Activated naive CD8-positive, alpha-beta T cell treated with anti-CD3 and anti-CD28 coated beads, Interleukin-2, amount 50 U/mL, for 16 hours (primary cell): ENCODE measurements around the gene KRTAP5-3.
"Not testable (repeated sequence)": the region's sequence is repeated elsewhere in the genome, so short reads cannot be mapped to it uniquely, and the experiment has no call there.

ENCODE experiments used
- DNase-seq: peaks from one replicate; pipeline ENCODE4 v3.0.0-alpha.2; 2020; ENCODE audit warnings: low read depth, low spot score

KRTAP5-3 gene, protein sequence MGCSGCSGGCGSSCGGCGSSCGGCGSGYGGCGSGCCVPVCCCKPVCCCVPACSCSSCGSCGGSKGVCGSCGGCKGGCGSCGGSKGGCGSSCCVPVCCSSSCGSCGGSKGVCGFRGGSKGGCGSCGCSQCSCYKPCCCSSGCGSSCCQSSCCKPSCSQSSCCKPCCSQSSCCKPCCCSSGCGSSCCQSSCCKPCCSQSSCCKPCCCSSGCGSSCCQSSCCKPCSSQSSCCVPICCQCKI

GRCh38 chr11:1608363-1608762 is at the start of gene KRTAP5-3:
KRTAP5-3 (minus strand) TSS chr11:1608463; CDS start chr11:1608385, 78 bp downstream.
- no peak for DNase-seq

DNA sequence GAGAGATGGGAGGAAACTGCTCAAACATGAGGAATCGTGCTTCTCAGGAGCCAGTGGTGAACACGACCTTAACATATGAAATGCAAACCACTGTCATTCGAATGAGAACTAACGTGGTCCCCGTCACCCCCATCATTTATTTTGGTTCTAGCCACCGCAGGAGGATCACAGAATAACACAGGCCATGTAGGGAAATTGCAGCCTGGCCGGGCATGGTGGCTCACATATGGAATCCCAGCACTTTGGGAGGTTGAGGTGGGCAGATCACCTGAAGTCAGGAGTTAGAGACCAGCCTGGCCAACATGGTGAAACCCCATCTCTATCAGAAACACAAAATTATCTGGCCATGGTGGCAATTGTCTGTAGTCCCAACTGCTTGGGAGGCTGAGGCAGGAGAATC is 48.4 kb upstream of the KRTAP5-3 start:
- no peak for DNase-seq

DNA sequence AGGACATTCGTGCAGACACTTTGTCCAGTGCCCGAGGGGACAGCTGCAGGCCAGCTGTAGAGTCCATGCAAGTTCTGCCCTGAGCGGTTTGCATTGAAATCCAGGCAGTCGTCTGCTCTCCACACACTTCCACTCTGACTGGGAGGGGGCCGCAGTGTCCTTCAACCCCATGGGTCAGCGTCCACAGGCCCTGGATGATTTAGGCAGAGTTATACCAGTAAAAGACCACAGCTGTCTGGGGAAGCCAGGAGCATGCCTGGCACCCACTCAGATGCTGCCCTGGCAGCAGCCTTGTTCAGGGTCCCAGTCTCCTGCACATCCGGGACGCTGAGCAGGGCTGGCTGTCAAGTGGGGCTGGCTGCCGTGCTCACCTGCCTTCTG is 47.8 kb upstream of the KRTAP5-3 start:
- no peak for DNase-seq

GRCh38 chr11:1655168-1656060 is 47.2 kb upstream of the KRTAP5-3 start:
- DNase-seq = no peak

DNA sequence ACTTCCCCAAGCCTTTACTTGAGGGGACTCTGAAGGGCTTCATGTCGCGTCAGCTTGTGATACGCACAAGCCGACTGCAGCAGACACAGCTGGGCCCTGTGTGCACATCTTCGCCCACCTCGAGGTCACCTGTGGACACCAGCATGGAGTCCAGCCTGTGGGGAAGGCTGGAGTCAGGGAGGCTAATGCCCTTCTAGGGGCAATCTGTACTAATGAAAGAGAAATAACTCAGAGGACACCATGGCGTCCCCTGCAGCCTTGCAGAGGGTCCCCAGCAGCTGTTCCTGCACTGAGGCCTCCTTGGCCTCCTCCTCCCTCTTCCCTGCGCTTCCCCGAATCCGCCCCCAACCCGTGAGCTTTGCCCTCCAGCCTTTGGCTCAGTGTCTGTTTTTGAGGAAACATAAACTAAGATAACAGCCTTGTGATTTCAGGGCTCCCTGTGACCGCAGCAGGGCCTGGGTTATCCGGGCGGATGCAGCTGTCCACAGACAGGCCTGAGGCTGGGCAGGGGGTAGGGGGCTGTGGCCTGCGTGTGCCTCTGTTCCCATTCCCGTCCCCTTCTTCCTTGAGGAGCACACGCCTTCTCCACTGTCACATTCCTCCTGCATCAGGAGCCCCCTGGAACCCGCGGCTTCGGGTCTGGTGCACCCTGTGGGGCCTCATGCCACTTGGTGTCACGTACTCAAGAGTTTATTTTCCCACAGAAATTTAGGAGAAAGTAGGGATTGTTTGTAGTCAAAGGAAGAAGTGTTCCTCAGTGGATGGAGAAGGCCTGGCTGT is 46.3 kb upstream of the KRTAP5-3 start:
- DNase-seq = no peak

DNA sequence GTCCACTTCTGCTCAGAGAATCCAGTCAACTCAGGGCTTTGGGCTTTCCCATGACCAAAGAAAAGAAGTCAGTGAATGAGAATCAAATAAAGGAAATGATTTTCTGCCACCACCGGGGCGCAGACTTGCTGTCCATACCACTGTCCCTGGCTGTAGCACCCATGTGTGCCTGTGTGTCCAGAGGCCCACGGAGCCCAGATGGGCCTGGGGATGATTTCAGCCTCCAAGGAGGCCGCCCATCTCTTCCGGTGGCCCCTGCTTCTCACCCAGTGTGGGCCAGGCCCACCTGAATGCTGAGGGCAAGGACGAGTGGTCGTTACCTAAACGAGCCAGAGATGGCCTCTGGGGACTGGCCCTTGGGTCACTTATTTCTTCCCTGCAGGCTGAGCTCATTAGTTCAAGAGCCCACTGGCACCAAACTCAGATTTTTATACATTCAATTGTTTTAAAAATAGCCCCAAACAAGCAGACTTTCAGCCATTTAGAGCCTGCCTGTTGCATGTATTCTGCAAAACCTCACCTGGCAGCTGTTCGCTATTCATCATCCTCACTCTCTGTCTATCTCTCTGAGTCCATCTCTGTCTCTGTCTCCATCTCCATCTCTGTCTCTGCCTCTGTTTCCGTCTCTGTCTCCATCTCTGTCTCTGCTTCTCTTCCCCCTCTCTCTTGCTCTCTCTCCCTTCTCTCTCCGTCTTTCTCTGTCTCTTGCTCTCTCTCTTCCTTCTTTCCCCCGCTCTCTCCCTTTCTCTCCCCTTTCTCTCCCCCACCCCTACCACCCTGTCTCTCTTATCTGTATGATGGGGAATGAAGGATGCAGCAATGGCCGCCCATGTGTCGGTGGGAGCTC is 45.5 kb upstream of the KRTAP5-3 start:
- no peak for DNase-seq

DNA sequence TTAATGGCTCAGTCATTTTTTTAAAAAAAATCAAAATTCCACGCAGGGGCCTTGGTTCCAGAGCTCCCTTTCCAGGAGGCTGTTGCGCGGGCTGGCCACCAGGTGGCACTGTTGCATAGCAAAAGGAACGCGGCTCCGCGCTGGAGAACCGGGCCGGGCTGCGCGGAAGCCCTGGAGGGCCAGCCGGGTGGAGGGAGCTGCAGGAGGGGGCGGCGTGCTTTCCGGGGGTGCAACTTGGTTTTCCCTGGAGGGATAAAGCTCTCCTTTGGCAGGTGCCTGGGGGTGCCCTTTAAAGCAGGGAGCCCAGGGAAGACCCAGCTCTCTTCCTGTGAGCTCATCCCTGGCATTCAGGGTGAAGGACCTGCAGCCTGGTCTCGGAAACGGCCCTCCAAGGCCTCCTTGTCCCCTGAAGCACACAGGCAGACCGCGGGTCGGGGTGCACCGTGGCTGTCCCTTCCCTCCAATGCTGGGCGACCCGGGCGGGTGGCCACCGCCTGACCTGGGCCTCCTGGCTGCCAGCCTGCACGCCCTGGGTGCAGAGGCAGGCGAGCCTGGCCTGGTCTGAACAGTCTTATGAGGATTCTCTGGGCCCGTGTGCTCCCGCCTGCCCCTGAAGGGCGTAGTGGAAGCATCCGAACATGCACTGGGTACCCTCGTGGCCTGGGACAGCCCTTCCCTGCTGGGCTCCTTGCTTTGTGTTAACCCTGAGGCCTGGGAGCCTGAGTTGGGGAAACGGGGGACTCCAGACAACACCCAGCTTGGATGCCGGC is 44.7 kb upstream of the KRTAP5-3 start:
- DNase-seq = peak; percentile 65

DNA sequence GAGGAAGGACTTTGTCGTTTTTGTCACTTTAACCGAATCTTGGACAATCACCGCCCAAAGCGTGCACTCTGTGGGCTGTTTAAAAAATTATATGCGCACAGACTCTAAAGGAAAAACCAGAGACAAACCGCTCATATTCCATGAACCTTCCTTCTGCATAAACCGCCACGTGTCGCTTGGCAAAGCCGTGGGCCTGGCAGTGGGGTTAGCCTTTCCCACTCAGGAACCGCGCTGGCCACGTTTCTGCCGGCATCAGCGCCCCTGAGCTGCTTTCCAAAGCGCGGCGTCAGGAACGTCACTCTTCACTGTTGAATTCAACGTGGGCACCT is 44.1 kb upstream of the KRTAP5-3 start:
- no peak for DNase-seq

- no peak for DNase-seq
Observed at GRCh38 chr11:1652026-1652425, 43.8 kb upstream of the KRTAP5-3 start.

- DNase-seq = no peak
Observed at GRCh38 chr11:1651411-1651980, 43.2 kb upstream of the KRTAP5-3 start.

- DNase-seq = no peak
Observed at GRCh38 chr11:1650918-1651262, 42.6 kb upstream of the KRTAP5-3 start.

DNA sequence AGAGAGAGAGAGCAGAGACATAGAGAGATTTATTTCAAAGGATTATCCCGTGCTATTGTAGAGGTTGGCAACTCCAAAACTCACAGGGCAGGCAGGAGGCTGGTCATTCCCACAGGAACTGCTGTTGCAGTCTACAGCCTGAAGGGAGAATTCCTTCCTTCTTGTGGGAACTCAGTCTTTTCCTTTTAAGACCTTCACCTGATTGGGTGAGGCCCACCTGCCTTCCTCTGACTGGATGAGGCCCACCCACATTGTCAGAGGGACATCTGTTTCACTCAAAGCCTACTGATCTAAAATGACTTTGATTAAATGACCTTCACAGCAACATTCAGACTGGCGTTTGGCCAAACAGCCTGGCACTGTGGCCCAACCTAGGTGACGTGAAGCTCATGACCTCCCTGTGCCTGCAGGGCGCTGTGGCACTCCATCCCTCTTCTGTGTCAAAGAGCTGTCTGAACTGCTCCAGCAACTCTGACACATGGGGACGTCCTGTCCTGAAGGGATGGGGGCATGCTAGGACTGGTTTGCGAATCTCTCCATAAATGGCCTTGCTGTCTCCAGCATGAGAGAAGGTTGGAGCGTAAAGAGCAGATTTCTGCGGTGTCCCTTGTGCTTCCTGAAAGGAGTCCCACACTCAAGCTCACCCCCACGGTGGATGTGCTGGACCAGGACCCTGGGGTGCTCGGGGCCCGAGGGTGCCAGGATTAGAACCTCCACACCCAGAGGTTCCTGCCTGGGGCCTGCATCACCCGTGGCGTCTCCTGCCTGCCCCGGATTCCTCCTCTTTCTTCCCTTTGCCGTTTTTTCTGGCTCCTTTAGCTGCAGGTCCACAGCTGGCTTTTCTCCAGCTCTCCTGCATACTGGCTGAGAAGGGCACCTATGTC is 42.0 kb upstream of the KRTAP5-3 start:
- no peak for DNase-seq

GRCh38 chr11:1648653-1649420 is 40.6 kb upstream of the KRTAP5-3 start:
- no peak for DNase-seq

DNA sequence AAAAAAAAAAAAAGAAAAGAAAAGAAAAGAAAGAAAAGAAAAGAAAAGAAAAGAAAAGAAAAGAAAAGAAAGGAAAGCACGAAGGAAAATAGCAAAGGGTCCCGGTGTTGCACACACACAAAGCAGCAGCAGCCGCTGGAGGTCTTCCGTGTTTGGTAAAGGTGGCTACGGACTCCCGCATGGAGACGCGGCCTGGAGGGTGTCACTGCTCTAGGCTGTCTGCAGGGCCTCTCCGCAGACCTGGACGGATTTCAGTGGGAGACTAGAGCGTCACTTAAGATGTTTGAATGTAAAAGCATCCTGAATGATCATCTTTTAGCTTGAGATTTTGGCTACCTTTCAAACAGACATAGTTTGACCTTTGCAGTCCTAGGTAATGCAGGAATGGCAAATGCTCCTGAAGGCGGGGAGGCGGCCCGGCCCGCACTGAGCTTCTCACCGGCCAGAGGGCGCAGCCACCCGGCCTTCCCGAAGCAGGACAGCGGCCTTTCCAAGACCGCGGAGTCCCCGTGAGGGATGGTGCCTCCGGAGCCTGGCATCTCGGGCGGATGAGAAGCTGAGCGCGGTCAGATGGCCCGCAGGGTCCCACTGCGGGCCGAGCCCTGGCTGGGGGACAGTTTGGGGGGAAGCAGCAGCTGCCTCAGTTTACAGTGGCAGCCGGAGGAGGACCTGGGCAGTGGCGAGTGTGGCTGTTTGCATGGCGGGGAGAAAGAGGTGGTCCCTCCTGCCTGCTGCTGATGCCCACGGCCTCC is 39.8 kb upstream of the KRTAP5-3 start:
- no peak for DNase-seq

- DNase-seq = not testable (repeated sequence)
Observed at GRCh38 chr11:1646540-1646939, 38.3 kb upstream of the KRTAP5-3 start.

DNA sequence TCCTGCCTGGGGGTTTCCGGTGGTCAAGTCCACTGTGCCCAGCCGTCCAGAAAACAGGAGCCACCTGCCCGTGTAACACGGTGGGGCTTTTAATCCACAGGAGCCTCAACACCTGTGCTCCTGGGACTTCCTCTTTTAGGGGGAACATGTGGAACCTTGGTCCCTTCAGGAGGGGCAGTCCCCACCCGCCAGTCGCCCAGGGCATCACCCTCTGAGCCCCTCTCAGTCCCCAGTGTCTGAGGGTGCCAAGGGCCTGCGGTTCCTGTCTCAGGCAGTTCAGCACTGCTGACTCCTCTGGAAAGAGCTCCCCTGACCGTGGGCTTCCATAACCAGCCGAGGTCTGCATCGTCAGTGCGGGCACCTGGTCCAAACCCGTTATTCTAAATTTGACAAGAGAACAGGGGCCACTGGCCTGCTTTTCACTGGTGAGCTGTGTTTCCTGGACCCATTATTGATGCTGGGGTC is 37.1 kb upstream of the KRTAP5-3 start:
- no peak for DNase-seq

DNA sequence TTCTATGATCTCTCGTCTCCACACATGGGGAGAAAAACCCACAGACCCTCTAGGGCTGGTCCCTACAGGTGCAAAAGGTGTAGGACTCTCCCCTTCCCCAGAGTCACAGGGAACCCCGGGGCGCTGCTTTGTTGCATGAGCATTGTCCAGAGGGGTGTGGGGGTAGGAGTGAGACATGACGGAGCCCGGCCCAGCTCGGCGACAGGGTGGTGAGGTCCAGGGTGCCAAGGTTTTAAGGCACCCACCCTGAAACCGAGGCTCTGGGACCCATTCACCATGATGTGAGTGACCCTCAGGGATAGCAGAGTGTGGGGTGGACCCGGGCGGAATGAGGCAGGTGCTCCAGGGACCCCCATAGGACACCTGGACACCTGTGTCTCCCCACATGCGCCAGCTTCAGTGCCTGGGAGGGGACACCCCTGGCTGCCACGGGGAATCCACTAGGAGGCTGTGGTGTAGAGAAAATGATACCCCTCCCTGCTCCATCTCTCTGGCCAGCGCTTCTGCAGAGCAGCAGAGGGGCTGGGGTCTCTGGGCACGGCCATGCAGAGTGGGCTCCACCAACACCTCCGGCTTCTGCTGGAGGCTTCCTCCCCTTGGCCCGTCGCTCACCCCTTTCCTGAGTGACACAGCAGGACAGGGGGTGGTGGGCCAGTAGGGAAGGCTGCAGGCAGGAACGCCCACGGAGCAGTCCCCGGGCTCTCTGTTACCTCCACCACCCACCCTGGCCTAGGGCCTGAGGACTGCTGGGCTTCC is 36.5 kb upstream of the KRTAP5-3 start:
- DNase-seq = no peak
